GM20000 (cell line): ENCODE measurements around the gene UAP1.
"Not testable (repeated sequence)": the region's sequence is repeated elsewhere in the genome, so short reads cannot be mapped to it uniquely, and the experiment has no call there.

Experiments
- DNase-seq: peaks from one replicate; pipeline ENCODE4 v3.0.0; 2012; ENCODE audit warnings: low spot score
- CTCF ChIP-seq: IDR thresholded peaks from 2 replicates; pipeline ENCODE4 v1.5.1; 2012; ENCODE audit warnings: mild to moderate bottlenecking, control low read depth; ENCODE audit errors: extremely low read depth, missing control alignments

Gene UAP1

DNA sequence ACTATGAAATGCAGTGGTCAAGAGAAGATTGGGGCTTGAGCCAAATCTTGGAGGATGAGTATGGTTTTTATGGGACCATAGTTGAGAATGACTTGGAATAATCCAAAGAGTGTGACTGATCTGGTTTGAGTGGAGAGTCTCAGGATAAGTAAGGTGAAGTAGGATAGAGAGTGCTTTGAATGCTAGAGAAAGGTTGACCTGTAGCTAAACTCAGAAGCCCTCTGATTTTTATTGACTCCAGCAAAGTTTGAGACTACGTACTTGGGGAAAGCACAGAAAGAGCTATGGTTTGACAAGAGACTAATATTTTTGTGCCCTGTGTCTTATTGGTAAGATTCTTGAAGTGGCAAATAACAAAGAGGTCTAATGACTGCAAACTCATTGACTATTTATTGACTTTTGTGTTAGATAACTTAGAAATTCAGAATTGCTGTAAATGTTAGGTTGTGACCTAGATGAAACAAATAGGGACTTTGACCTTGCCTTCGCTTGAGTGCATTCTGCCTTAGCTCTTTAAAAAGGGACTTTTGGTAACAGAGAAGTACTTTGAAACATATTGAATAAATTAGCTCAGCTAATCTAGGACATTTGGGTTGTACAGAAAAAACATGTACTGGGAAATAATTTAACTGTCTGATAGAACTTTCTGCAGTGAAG is 35.1 kb downstream of the UAP1 start:
- no peak for TF ChIP-seq CTCF

GRCh38 chr1:162599451-162599850 is 37.9 kb downstream of the UAP1 start:
- no peak for TF ChIP-seq CTCF

More for the DNA sequence above, 35.1 kb downstream of the UAP1 start:
- DNase-seq: no peak

GRCh38 chr1:162603117-162603516 is 41.6 kb downstream of the UAP1 start:
- not testable (repeated sequence) for DNase-seq

More at GRCh38 chr1:162599451-162599850, 37.9 kb downstream of the UAP1 start:
- DNase-seq: no peak

- TF ChIP-seq CTCF: no peak
- no peak for DNase-seq
These were observed 43.9 kb downstream of the UAP1 start for GRCh38 chr1:162605225-162605927.

DNA sequence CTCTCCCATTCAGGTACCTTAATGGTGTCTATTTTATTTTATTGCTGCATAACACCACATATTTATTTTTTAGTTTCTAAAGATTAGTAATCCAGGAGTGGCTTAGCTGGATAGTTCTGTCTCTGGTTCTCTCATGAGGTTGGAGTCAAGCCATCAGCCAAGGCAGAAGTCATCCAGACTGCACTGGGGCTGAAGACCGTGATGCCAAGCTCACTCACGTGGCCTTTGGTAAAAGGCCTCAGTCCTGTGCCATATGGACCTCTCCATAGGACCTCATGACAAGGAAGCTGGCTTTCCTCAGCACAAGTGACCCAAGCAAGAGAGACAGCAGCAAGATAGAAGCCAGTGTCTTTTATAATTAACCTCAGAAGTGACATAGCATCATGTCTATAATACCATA is 47.8 kb downstream of the UAP1 start:
- no peak for DNase-seq
- no peak for TF ChIP-seq CTCF

DNA sequence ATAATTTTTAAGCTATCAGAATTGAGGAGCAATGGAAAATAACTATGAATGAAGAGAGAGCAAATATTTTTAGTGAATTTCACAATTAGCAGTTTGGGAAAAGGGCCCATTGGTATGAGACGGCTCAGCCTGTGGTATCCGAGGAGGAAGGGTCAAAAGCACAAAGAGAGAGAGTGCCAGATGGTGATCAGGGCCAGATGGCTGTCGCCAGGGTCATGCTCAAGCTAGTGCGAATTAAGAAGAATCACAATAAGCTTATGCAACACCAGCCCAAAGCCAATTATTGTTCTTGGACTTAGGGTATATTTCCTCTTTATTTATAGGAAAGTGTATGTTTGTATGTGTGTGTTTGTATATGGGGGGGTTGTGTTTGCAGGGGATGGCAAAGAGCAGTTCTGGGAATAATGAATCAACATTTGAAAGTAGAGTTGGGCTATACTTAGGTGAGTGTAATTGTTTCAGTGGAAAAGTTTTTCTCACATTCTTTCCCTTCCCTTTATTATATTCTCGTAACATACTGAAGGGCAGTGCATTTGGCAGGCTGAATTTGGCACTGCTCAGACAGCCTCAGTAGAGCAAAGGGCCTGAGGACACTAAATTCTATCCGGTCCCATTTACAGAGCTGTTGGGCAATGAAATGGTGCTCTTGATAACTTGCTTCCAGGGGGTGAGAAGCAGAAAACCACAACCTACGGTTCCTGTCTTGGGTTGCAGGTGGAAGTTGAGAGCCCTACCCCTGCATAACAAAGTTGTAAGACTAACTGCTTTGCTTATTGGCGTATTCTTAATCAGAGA is 51.3 kb downstream of the UAP1 start:
- no peak for DNase-seq
- TF ChIP-seq CTCF: no peak

DNA sequence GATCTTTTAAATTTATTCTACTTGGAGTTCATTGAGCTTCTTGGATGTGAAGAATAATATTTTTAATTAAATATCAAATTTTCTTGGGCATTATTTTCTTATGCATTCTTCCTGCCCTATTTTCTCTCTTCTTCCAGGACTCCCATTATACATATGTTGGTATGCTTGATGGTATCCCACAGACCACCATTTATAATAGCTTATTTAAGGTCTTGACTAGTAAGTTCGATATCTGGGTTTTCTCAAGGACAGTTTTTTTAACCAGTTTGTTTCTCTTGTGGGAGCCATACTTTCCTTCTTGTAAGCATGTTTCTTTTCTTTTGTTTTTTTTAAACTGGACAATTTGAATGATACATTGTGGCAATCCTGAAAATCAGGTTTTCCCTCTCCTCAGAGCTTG is 55.3 kb downstream of the UAP1 start:
- no peak for DNase-seq
- TF ChIP-seq CTCF: no peak
